DND-41 (cell line): ENCODE data around the gene MANBA.

Source experiments
- EZH2 ChIP-seq: IDR thresholded peaks from 3 replicates; pipeline ENCODE4 v1.6.1; 2012; ENCODE audit warnings: borderline replicate concordance, low read depth, mild to moderate bottlenecking, moderate library complexity, low read length, inconsistent platforms; ENCODE audit not compliant: severe bottlenecking
- TF ChIP-seq, protein P1 (sequence below): IDR thresholded peaks from 2 replicates; pipeline ENCODE4 v1.5.1; 2012; ENCODE audit warnings: borderline replicate concordance, low read length, moderate library complexity, mild to moderate bottlenecking; ENCODE audit not compliant: poor library complexity, severe bottlenecking; ENCODE audit errors: extremely low read depth

- TF ChIP-seq, protein P1, sequence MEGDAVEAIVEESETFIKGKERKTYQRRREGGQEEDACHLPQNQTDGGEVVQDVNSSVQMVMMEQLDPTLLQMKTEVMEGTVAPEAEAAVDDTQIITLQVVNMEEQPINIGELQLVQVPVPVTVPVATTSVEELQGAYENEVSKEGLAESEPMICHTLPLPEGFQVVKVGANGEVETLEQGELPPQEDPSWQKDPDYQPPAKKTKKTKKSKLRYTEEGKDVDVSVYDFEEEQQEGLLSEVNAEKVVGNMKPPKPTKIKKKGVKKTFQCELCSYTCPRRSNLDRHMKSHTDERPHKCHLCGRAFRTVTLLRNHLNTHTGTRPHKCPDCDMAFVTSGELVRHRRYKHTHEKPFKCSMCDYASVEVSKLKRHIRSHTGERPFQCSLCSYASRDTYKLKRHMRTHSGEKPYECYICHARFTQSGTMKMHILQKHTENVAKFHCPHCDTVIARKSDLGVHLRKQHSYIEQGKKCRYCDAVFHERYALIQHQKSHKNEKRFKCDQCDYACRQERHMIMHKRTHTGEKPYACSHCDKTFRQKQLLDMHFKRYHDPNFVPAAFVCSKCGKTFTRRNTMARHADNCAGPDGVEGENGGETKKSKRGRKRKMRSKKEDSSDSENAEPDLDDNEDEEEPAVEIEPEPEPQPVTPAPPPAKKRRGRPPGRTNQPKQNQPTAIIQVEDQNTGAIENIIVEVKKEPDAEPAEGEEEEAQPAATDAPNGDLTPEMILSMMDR: no peak
- TF ChIP-seq EZH2: no peak
Measured at GRCh38 chr4:102585329-102585728, 175.4 kb downstream of the MANBA start.
